T-cell (primary cell): ENCODE measurements around the gene SRMS. TPM values are rescaled to one million over a fixed set of nuclear protein-coding genes. Genes with fewer than 3 reads are reported as not detected.
A peak's percentile ranks its signal among the peaks of the same experiment; 100 is the strongest.

Source experiments
- ATAC-seq, 4 experiments: fragments of 200-7000 bp in 3 of 4; fragments of 150-1000 bp in 1 of 4; cut with Tn5 transposase; replicated peaks in 1 of 4; 1 replicate in 3 of 4; 2 replicates in 1 of 4; pipeline ENCODE4 v1.10.0; 2021; ENCODE audit warnings: moderate library complexity in 3 of 4, mild to moderate bottlenecking in 2 of 4, moderate number of reproducible peaks in 1 of 4
- CTCF ChIA-PET, 2 donors: fragments of 300-600 bp; sonication (Branson Sonifier 250); formaldehyde crosslinking; loops; one replicate each; lab custom pipeline; 2022; ENCODE audit warnings: antibody characterized with exemption in 2 of 2; lab: Charles Lee
- POLR2A ChIA-PET, 2 donors: fragments of 300-600 bp; sonication (Branson Sonifier 250); formaldehyde crosslinking; loops; one replicate each; lab custom pipeline; 2022; ENCODE audit warnings: antibody characterized with exemption in 2 of 2; lab: Charles Lee
- DNase-seq, 35 experiments: peaks; one replicate each; pipeline versions ENCODE4 v3.0.0 to v3.0.0-alpha.2; 2013 to 2023
- H3K27ac ChIP-seq: one replicate; pipeline ENCODE4 v1.5.1; 2013; ENCODE audit warnings: low read length
- H3K27me3 ChIP-seq, 2 experiments: replicated peaks in 1 of 2; 1 replicate in 1 of 2; 2 replicates in 1 of 2; pipeline versions ENCODE4 v1.6.1 to v1.7.0; 2013; ENCODE audit warnings: low read length in 1 of 2, mixed read lengths in 1 of 2; ENCODE audit not compliant: control insufficient read depth in 2 of 2, insufficient read depth in 2 of 2; ENCODE audit errors: extremely low read depth in 1 of 2
- H3K36me3 ChIP-seq, 2 donors: 1 replicate in 1 of 2; 2 replicates in 1 of 2; pipeline versions ENCODE4 v1.6.1 to v1.7.0; 2013; ENCODE audit warnings: low read length in 1 of 2; ENCODE audit not compliant: control insufficient read depth in 2 of 2, insufficient read depth in 1 of 2; ENCODE audit errors: extremely low read depth in 1 of 2
- H3K4me1 ChIP-seq, 2 experiments: 1 replicate in 1 of 2; 2 replicates in 1 of 2; pipeline versions ENCODE4 v1.6.1 to v1.7.0; 2013; ENCODE audit warnings: low read length in 2 of 2, mixed read lengths in 1 of 2; ENCODE audit not compliant: insufficient read depth in 2 of 2, control insufficient read depth in 1 of 2; ENCODE audit errors: extremely low read depth in 1 of 2
- H3K4me3 ChIP-seq, 2 donors: 1 replicate in 1 of 2; 2 replicates in 1 of 2; pipeline versions ENCODE4 v1.5.1 to v1.7.0; 2013; ENCODE audit warnings: mild to moderate bottlenecking in 2 of 2, low read length in 1 of 2, moderate library complexity in 1 of 2; ENCODE audit not compliant: control insufficient read depth in 1 of 2; ENCODE audit errors: extremely low read depth in 1 of 2
- H3K9me3 ChIP-seq: 2 replicates; pipeline ENCODE4 v1.7.0; 2013
- H3K27ac Mint-ChIP-seq, 2 donors: one replicate each; pipeline ENCODE4 v1.8.0; 2020 to 2021; ENCODE audit warnings: mild to moderate bottlenecking in 2 of 2, mixed read lengths in 2 of 2
- H3K27me3 Mint-ChIP-seq, 2 donors: one replicate each; pipeline ENCODE4 v1.8.0; 2021 to 2022; ENCODE audit warnings: mixed read lengths in 2 of 2
- H3K36me3 Mint-ChIP-seq: one replicate; pipeline ENCODE4 v1.8.0; 2021; ENCODE audit warnings: mixed read lengths
- H3K4me1 Mint-ChIP-seq, 3 donors: one replicate each; pipeline ENCODE4 v1.8.0; 2020 to 2022; ENCODE audit warnings: mixed read lengths in 3 of 3, mild to moderate bottlenecking in 1 of 3
- H3K4me3 Mint-ChIP-seq, 3 donors: one replicate each; pipeline ENCODE4 v1.8.0; 2020 to 2022; ENCODE audit warnings: mild to moderate bottlenecking in 3 of 3, mixed read lengths in 3 of 3, moderate library complexity in 3 of 3
- H3K9me3 Mint-ChIP-seq, 3 donors: one replicate each; pipeline ENCODE4 v1.8.0; 2020 to 2022; ENCODE audit warnings: mixed read lengths in 3 of 3
- WGBS: methylation state at CpG from one replicate; pipeline ENCODE4 v1.1.5; 2013; ENCODE audit warnings: missing lambda C conversion rate; ENCODE audit not compliant: insufficient coverage; 5-methylcytosine and 5-hydroxymethylcytosine counted together
- total RNA-seq, 35 experiments: library from RNA in 6 of 35; stranded (reverse) in 6 of 35; fragments of 120-200 nt in 1 of 35; gene quantifications; one replicate each; pipeline versions ENCODE4 v1.2.1 to v1.2.4 and lab custom pipeline; 2013 to 2026

The SRMS gene
- total RNA-seq, 5 donors from 2014 or later (not counting 1 experiment from before 2014, with no cell fraction given): not detected

DNA sequence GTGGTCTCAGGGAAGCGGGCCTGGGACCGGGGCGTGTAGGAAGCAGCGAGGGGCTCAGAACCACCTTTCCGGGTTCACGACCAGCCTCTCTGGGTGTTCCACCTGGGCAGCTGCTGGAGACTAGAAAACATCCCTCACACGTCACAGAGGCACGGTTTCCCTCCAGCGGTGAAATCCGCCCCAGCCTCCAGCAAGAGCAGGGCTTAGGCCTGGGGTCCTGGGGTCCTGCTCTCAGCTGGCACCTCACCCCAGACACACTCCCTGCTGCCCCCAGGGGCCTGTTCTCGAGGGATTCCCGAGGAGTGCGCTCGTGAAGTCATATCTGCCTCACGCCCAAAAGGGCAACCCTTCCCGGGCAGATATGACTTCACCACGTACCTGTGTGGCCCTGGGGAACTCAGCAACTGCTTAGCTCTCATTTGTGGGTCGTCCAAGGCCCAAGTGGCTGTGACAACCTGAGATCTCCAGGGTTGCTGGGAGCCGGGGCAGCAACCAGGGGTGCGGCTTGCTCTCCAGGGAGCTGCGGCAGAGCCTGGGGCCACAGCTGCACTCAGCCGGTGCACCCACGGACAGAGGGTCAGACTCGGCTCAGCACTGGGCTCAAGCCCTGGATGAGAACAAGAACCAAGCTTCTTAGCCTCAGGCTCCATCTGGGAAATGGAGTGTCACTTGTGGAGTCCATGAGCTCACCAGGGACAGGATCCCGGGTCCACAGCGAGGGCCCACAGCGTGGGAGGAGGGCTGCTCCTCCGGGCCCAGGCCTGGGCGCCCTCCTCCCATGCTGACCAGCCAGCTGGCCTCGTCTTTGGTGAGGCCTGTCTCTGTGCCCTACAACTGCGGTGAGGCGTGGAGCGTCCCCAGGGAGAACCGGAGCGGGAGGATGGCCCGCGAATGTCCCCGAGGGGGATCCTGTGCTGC is 7.1 kb upstream of the SRMS start:
- Mint-ChIP-seq H3K36me3 (peaks cover 6% of the 10 kb centered on the region), H3K4me3 (peak overlapping the region; percentile 65 to 76 (median 72)), H3K9me3 (no peaks in the 10 kb centered on the region), H3K27me3 (peaks cover 0 to 4% of the 10 kb centered on the region in 2 donors), H3K4me1 (peaks cover 11 to 27% (median 14%) of the 10 kb centered on the region in 3 donors), H3K27ac (peak overlapping the region; percentile 11 to 22)
- H3K27me3 ChIP-seq: peaks cover 0 to 19% of the 10 kb centered on the region in 2 experiments
- DNase-seq: peak in 3 of 35 experiments; percentile 18 to 41 (median 32)
- WGBS: 76% methylated on average over 37 of the region's 38 CpGs
- H3K27ac ChIP-seq: no peak overlapping the region
- no peaks in the 10 kb centered on the region for H3K9me3 ChIP-seq
- ChIA-PET CTCF (no interaction called here), POLR2A (interaction anchor here in 1 of 2 donors (0.6 kb wide), 1 partner anchor 413 kb away, joined by 4 read pairs; no protein-coding TSS in a partner anchor)
- no peak for ATAC-seq
- H3K4me3 ChIP-seq: peak overlapping the region in 1 of 2 donors; percentile 61
- no peaks in the 10 kb centered on the region for H3K36me3 ChIP-seq
- H3K4me1 ChIP-seq: peaks cover 11 to 32% of the 10 kb centered on the region in 2 experiments

DNA sequence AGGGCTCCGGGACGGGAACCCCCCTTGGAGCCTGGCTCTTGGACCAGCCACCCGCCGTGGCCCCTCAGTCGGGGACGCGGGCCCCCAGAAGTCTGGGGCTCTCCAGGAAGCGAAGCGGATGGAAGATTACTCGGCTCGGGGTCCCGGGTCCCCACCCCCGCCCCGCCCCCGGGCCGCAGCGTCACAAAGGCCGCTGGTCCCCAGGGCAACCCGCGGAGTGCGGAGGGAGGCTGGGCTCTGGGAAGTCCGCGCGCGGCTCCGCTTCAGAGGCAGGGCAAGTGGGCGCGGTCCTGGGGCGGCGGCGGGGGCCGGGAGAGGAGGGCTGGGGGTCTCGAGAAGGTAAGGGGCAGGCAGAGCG is 6.4 kb upstream of the SRMS start, which contains the start of gene FNDC11:
TSS of gene FNDC11 (plus strand) at position 227 of the 358 bp plus-strand sequence. CDS start 1,505 bp downstream, outside the sequence.
- H3K27ac Mint-ChIP-seq: peak within 1 kb of the TSS; percentile 88 to 90
- peaks cover 0 to 4% of the 10 kb centered on the region in 2 donors for H3K27me3 Mint-ChIP-seq
- H3K4me1 Mint-ChIP-seq: peaks cover 12 to 31% (median 18%) of the 10 kb centered on the region in 3 donors
- peaks cover 3% of the 10 kb centered on the region for H3K36me3 Mint-ChIP-seq
- peak within 1 kb of the TSS; percentile 54 to 61 for H3K4me3 ChIP-seq
- WGBS: under 1% methylated on average over 34 of the region's 34 CpGs
- peak within 1 kb of the TSS; percentile 65 to 76 (median 72) for H3K4me3 Mint-ChIP-seq
- ChIA-PET CTCF (no interaction called here), POLR2A (interaction anchor here in 1 of 2 donors (0.6 kb wide), 1 partner anchor 413 kb away, joined by 4 read pairs; no protein-coding TSS in a partner anchor)
- DNase-seq (peak in 9 of 35 experiments; percentile 17 to 52 (median 32)), ATAC-seq (peak in 3 of 4 experiments; percentile 7 to 9 (median 8))
- H3K9me3 ChIP-seq: no peaks in the 10 kb centered on the region
- H3K4me1 ChIP-seq: peaks cover 15 to 32% of the 10 kb centered on the region in 2 experiments
- H3K9me3 Mint-ChIP-seq: no peaks in the 10 kb centered on the region
- H3K27me3 ChIP-seq: peaks cover 0 to 24% of the 10 kb centered on the region in 2 experiments
- peak within 1 kb of the TSS; percentile 86 for H3K27ac ChIP-seq
- no peaks in the 10 kb centered on the region for H3K36me3 ChIP-seq

DNA sequence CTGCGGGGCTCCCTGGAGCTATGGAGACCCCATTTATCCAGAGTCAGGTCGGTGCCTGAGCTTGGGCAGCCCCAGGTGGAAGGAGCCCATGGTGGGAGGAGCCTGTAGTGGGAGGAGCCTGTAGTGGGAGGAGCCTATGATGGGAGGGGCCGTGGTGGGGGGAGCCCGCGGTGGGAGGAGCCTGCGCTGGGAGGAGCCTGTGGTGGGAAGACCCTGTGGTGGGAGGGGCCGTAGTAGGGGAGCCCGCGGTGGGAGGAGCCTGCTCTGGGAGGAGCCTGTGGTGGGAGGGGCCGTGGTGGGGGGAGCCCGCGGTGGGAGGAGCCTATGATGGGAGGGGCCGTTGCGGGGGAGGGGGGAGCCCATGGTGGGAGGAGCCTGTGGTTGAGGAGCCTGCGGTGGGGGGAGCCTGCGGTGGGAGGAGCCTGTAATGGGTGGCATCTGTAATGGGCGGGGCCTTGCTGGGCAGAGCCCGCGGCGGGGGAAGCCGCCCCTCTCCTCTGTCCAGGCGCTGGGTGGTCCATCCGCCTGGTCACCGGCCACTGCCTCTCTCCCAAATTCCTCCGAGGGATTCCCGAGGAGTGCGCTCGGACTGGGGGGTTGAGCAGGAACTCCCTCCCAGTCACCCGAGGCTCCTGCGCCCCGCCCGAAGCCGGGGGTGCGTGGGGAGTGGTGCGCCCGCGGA is 5.8 kb upstream of the SRMS start:
- Mint-ChIP-seq H3K27ac (peak overlapping the region; percentile 88 to 90), H3K4me3 (peak overlapping the region; percentile 59 to 76 (median 61)), H3K9me3 (no peaks in the 10 kb centered on the region), H3K36me3 (no peaks in the 10 kb centered on the region), H3K27me3 (peaks cover 0 to 6% of the 10 kb centered on the region in 2 donors), H3K4me1 (peaks cover 12 to 31% (median 18%) of the 10 kb centered on the region in 3 donors)
- peak overlapping the region; percentile 86 for H3K27ac ChIP-seq
- ChIA-PET CTCF (interaction anchor here in 1 of 2 donors (0.9 to 1.0 kb wide), 2 partner anchors 16 to 88 kb away, joined by 3 read pairs; no protein-coding TSS in a partner anchor), POLR2A (interaction anchor here in 1 of 2 donors (0.6 kb wide), 1 partner anchor 426 kb away, joined by 3 read pairs; the partner anchor contains the start of gene SAMD10)
- no peaks in the 10 kb centered on the region for H3K9me3 ChIP-seq
- peaks cover 0 to 29% of the 10 kb centered on the region in 2 experiments for H3K27me3 ChIP-seq
- 1% methylated on average over 24 of the region's 37 CpGs for WGBS
- DNase-seq (peak; percentile 74 to 93 (median 87)), ATAC-seq (peak; percentile 73 to 84 (median 76))
- H3K4me1 ChIP-seq: peaks cover 19 to 37% of the 10 kb centered on the region in 2 experiments
- no peaks in the 10 kb centered on the region for H3K36me3 ChIP-seq
- peak overlapping the region; percentile 54 to 61 for H3K4me3 ChIP-seq

DNA sequence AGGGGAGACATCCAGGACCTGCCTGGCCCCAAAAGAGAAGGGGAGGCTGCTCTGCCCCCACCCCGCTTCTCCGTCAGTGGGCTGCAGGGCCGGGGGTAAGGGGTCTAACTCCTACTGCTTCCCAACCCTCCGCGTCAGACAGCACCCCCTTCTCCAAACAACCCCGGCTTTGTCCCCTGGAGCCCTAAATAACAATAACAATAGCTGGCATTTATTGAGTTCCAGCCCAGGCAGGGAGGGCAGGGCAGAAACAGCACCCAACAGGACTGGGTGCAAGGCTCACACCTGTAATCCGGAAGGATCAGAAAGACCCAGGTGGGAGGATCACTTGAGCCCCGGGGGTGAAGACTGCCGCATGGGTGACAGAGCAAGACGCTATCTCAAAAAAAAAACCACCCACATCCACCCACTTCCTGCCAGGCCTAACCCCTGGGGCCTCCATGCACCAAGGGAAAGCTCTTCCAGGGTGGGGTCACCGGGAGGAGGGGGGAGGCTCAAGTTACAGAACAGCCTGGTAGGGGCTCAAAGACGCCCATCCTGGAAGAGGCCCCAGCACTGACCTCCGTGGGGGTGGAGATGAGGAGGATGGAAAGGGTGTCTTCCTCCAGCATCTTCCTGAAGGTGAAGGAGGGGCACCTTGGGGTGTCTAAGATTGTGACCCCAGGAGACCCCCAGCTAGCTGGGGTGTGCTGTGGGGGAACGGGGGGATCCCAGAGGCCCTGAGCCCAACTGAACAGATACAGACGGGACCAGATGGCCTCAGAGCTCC is 5.1 kb upstream of the SRMS start:
- Histone ChIP-seq H3K4me1 (peaks cover 22 to 37% of the 10 kb centered on the region in 2 experiments), H3K27me3 (peaks cover 0 to 36% of the 10 kb centered on the region in 2 experiments), H3K4me3 (peak overlapping the region; percentile 54 to 61), H3K36me3 (no peaks in the 10 kb centered on the region), H3K9me3 (no peaks in the 10 kb centered on the region), H3K27ac (peak overlapping the region; percentile 86)
- peaks cover 0 to 6% of the 10 kb centered on the region in 2 donors for H3K27me3 Mint-ChIP-seq
- ChIA-PET CTCF (interaction anchor here in 1 of 2 donors (0.9 to 1.0 kb wide), 2 partner anchors 15 to 89 kb away, joined by 3 read pairs; no protein-coding TSS in a partner anchor), POLR2A (interaction anchor here (0.6 to 0.8 kb wide), 3 partner anchors 21 to 457 kb away, joined by 3 read pairs; partner anchors contain the start of gene SAMD10 (in 1 of the 2))
- ATAC-seq (peak; percentile 49 to 69 (median 64)), DNase-seq (peak; percentile 28 to 79 (median 57))
- H3K4me3 Mint-ChIP-seq: peak overlapping the region; percentile 59 to 76 (median 61)
- H3K27ac Mint-ChIP-seq: peak overlapping the region; percentile 88 to 90
- H3K9me3 Mint-ChIP-seq: no peaks in the 10 kb centered on the region
- H3K4me1 Mint-ChIP-seq: peaks cover 12 to 31% (median 18%) of the 10 kb centered on the region in 3 donors
- 10% methylated on average over 5 of the region's 15 CpGs for WGBS
- no peaks in the 10 kb centered on the region for H3K36me3 Mint-ChIP-seq

DNA sequence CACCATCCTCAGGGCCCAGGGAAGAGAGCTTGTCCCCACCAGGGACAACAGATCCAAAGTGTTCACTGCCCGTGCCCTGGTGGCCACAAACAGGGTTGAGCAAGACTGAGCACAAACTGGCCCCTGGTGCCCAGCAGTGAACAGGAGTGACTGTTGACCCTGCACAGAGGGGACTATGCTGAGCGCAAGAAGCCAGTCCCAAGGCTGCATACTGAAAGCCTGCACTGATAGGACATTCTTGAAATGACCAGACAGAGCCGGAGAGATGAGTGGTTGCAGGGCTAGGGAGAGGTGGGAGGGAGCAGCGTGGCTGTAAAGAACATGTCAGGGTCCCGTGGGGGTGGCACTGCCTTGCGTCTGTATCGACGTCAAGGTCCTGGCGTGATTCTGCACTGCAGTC is 3.5 kb upstream of the SRMS start:
- ATAC-seq: no peak
- POLR2A ChIA-PET: interaction anchor here in 1 of 2 donors (0.6 kb wide), 1 partner anchor 12 kb away, joined by 3 read pairs; no protein-coding TSS in a partner anchor

More for the DNA sequence above, 3.5 kb upstream of the SRMS start:
- H3K36me3 Mint-ChIP-seq: no peaks in the 10 kb centered on the region
- no peaks in the 10 kb centered on the region for H3K9me3 Mint-ChIP-seq
- Histone ChIP-seq H3K4me3 (no peak overlapping the region), H3K36me3 (no peaks in the 10 kb centered on the region), H3K4me1 (peaks cover 22 to 39% of the 10 kb centered on the region in 2 experiments), H3K9me3 (no peaks in the 10 kb centered on the region), H3K27me3 (peaks cover 0 to 46% of the 10 kb centered on the region in 2 experiments), H3K27ac (no peak overlapping the region)
- CTCF ChIA-PET: interaction anchor here in 1 of 2 donors (0.7 to 1.0 kb wide), 2 partner anchors 13 to 242 kb away, joined by 3 to 5 read pairs; no protein-coding TSS in a partner anchor
- no peak overlapping the region for H3K4me3 Mint-ChIP-seq
- DNase-seq: no peak
- WGBS: 64% methylated on average over 5 of the region's 9 CpGs
- no peak overlapping the region for H3K27ac Mint-ChIP-seq
- H3K4me1 Mint-ChIP-seq: peaks cover 12 to 32% (median 18%) of the 10 kb centered on the region in 3 donors
- H3K27me3 Mint-ChIP-seq: peaks cover 0 to 10% of the 10 kb centered on the region in 2 donors
